HG03460 (cell line): Measurements from ENCODE around the gene CCDC169.

Experiments
- ATAC-seq: cut with Tn5 transposase; IDR thresholded peaks from one replicate; pipeline ENCODE4 v1.9.1; 2021; ENCODE audit not compliant: unreplicated experiment

Gene CCDC169

GRCh38 chr13:36244990-36245389 is 52.6 kb downstream of the CCDC169 start:
- ATAC-seq = no peak

GRCh38 chr13:36244073-36244472 is 53.5 kb downstream of the CCDC169 start:
- no peak for ATAC-seq

GRCh38 chr13:36242761-36243160 is 54.9 kb downstream of the CCDC169 start:
- no peak for ATAC-seq

GRCh38 chr13:36231236-36231635 is 66.4 kb downstream of the CCDC169 start:
- no peak for ATAC-seq

GRCh38 chr13:36224730-36225129 is 72.9 kb downstream of the CCDC169 start:
- ATAC-seq = no peak

- no peak for ATAC-seq
These were observed 77.7 kb downstream of the CCDC169 start for GRCh38 chr13:36219883-36220282.

GRCh38 chr13:36217456-36217855 is 80.2 kb downstream of the CCDC169 start:
- no peak for ATAC-seq

- ATAC-seq = no peak
These were observed 83.3 kb downstream of the CCDC169 start, which contains the start of gene SOHLH2 for GRCh38 chr13:36214163-36214921. Gene SOHLH2 (minus strand): TSS chr13:36214556. CDS start chr13:36214526, 30 bp downstream.

- no peak for ATAC-seq
These were observed 84.8 kb downstream of the CCDC169 start for GRCh38 chr13:36212789-36213188.

GRCh38 chr13:36211567-36211966 is 86.0 kb downstream of the CCDC169 start:
- no peak for ATAC-seq

GRCh38 chr13:36210738-36211137 is 86.9 kb downstream of the CCDC169 start:
- no peak for ATAC-seq

GRCh38 chr13:36207672-36208071 is 89.9 kb downstream of the CCDC169 start:
- ATAC-seq = no peak

- ATAC-seq = no peak
These were observed 104.3 kb downstream of the CCDC169 start for GRCh38 chr13:36193151-36193855.

- ATAC-seq = no peak
These were observed 105.4 kb downstream of the CCDC169 start for GRCh38 chr13:36192166-36192565.

- no peak for ATAC-seq
These were observed 106.8 kb downstream of the CCDC169 start for GRCh38 chr13:36190771-36191170.

GRCh38 chr13:36188441-36188840 is 109.2 kb downstream of the CCDC169 start:
- ATAC-seq = no peak

- ATAC-seq = no peak
These were observed 113.7 kb downstream of the CCDC169 start for GRCh38 chr13:36183901-36184300.
